Hematopoietic multipotent progenitor cell treated with erythropoietin and hydrocortisone succinate and interleukin-3 and kit ligand, for 15 days (in vitro differentiated cells): Measurements from ENCODE around the gene BICD1.

Experiments
- DNase-seq: peaks from one replicate; pipeline ENCODE4 v3.0.0-alpha.2; 2015; ENCODE audit warnings: low spot score

BICD1 gene

DNA sequence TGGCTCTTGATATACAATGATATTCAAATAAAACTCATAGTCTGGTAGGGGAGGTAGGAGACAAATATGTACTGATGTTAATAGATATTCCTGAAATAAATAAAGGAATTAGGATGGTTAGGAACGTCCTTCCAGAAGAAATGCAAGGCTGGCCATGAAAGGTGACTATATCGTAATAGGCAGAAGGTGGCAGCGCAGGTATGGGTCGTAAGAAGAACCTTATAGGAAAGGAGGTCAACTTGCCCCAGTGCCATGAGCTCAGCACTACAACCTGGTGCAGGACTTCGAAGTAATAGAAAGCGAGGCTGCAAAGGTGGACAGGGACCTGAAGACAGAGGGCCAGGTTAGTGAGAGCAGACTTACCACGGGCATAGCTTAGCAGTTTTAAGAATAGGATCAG, 237.4 kb downstream of the BICD1 start:
- DNase-seq = no peak

DNA sequence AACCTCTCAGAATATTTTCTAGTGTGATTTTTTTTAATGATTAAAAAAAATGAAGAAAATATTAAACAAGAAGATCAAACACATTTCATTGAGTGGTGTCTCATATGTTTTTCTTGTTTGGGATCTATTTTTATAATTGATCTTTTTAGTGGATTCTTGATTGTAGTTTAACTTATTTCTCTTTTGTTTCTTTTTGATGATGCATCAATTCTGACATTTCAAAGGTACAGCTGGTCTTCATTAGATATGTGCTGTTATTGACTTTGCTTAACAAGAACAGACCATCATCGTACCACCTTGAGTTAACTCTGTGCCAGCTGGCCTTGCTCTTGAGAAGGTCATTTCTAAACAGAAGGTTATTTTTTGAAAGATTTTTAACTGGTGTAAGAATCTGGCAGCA, 246.9 kb downstream of the BICD1 start:
- DNase-seq = no peak

DNA sequence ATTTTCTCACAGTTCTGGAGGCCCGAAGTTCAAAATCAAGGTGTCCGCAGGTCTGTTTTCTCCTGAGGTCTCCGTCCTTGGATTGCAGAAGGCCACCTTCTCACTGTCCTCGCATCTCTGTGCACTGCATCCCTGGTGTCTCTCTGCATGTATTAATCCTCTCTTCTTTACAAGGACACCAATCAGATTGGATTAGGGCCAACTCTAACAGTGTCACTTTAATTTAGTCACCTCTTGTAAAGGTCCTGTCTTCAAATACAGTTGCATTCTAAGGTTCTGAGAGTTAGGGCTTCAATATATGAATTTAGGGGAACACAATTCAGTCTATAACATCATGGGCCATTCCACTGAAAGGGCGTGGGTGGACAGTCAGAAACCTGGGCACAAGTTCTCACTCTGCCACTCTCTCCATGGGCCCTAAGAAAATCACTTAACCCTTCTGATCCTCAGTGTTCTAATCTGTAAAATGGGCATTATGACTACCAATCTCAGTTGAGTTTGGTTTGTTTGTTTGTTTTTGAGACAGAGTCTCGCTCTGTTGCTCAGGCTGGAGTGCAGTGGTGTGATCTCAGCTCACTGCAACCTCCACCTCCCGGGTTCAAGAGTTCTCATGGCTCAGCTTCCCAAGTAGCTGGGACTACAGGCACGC, 251.1 kb downstream of the BICD1 start:
- no peak for DNase-seq

DNA sequence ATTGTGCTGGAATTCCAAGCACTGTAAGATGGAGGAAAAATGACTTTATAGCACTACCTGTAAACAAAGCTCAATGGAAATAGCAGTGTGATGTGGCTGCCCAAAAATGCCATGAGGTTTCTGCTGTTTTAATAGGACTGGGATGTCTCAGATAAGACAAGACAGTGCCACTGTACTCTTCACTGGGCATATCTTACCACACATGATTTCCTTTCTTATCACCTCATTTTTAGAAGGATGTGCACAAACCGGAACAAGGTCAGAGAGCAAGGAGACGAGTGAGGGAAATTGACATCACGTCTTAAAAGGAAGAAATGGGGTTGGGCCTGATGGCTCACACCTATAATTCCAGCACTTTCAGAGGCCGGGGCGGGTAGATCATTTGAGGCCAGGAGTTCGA, 254.3 kb downstream of the BICD1 start:
- DNase-seq = no peak

DNA sequence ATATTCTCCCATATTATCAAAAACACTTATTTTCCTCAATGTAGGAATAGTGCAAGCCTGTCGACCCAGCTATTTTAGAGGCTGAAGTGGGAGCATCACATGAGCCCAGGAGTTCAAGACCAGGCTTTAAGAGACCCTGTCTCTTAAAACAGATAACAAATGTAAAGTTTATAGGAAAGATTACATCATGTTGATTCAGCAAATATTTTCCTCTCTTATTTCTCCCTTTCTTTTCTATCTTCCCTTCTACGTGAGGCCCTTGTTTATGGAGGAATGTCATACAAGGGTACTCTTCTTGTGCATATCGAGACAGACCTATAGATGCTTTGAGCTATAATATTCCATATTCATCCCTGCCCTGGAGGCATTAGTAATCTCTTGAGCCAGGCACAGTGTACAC, 256.2 kb downstream of the BICD1 start:
- no peak for DNase-seq

DNA sequence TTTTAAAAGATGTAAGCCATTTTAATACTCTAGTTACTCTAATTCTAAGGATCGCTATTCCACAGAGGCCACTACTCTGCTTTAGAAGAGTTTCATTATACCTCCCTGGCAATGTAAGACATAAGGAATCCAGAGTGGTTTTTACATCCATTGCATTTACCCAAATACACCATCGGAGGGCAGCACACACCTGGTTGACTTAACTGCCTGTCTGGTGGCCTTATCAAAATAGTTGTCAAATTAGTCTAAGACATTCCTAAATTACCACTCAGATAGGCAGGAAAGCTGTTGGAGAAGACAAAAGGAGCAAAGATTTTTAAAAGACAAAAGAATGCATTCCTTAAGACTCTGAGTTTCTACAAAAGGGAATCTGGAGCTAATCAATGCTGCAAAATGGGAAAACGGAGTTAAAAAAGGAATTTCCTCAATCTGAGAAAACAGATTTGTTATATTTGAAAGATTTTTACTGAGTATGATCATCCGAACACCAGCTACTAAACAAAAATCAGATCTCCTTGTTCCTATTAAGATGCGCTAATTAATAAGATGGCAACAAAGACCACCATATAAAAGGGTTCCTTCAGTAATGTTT, 258.9 kb downstream of the BICD1 start:
- DNase-seq = peak; percentile 57

DNA sequence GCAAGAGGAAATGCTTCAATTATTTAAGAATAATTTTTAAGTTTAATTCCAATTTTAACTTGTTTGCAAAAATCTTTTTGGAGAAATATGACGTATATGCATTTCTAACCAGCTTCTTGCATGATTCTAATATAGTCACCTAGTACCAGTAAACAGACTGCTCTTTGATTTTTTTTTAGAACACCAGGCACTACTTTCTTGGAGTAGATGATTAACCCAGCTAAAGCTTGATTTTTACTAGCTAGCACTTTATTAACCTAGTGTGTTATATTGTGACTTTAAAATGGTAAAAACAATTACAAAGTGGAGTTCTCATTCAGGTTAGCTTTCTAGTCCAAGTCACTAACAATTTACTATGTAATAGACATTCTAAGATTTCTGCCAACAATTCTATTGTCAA, 260.1 kb downstream of the BICD1 start:
- no peak for DNase-seq

DNA sequence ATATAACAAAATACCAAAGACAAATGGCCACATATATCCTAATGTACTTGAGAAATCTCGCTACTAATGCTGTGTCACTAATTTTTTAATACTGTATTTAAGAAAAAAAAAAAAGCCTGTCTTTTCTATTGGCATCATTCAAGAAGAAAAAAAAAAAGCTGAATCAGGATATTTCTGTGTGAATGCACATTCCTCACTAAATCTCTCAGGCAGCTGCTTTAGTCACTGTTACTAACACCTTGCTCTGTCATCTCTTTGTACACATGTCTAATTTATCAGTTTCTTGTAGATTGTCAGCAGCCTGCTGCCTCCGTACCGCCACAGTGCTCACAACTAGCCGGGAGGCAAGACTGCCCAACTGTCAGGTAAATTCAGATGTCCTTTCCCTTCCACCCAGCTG, 260.7 kb downstream of the BICD1 start:
- DNase-seq = no peak

DNA sequence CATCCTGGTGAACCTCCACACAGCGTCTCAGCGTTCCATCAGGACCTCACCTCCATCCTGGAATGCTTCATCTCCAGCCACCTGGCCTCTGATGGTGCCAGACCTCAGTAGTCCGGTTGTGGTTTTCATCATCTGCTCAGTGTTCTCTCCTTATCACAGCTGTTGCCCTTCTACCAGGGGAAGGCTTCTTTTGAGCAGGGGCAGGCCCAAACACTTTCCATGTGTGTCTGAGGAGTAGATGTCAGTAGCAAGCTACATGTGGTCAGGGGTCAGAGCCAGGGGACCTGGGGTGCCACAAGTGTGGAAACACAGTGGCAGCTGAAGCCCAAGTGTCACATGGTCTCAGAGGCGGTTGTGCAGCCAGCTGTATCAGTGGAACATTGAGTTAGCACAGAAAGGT, 262.6 kb downstream of the BICD1 start:
- no peak for DNase-seq

DNA sequence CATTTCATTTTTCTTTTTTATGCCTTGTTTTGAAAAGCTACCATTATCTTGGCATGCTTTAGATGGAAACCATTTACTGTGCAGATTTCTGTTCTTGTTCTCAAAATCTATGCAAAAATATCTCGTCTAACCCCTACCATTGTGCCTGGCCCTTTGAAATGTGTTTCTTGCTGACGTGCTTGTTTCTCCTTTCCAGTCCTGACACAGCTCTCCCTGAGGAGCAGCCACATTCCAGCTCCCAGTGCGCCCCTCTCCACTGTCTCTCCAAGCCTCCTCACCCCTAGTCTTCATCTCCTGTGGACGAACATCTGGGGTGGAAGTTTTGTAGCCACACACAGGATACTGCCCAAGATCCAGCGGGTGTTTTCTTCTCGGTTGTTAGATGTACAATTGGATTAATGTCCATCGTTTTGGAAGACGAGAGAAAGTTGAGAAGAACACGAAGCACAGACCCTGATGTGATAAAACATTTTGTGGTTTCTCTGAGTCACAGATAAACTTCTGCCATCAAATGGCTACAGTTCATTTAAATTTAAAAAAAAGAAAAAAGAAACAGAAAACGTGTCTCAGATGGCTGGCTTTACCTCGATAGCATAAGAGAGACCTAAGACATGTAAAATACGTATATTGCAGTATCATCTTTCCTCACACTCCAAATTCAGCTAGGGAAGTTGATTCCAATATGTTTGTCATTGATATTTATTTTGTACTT, 270.9 kb downstream of the BICD1 start:
- DNase-seq = no peak

DNA sequence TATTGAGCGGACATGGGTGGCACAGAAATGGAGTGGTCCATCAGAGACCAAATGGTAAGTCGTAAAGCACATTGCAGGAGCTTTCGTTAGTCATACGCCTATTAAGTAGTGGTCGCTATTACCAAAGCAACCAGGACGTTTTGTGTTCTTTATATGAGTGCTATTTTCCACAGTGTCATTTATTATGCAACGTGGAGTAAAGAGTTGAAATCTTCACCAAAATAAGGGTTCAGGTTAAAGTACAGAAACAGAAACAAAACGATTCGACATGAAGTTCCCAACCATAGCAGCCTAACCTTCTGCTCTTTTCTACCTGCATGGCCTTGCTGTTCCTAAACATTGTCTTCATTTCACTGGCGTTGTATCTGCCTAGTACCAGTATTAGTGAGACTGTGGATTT, 272.6 kb downstream of the BICD1 start:
- DNase-seq = no peak

DNA sequence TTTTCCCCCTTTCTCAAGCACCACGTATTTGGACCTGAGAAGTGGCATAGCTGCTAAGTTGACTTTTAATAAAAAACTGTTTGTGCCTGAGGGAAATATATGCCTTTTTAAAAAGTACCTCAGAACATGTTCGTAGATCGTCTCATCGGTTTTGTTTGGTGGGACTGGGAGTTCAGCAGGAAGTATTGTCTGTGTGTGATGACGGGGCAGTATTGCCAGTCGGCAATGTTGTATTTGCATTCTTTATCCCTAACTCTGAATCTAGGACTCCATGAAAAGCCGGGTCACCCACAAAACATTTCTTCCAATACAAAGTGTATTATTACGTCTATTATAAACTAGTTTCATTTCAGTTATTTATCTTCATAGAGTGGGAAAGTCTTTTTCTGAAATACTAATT, 273.0 kb downstream of the BICD1 start:
- DNase-seq = no peak

DNA sequence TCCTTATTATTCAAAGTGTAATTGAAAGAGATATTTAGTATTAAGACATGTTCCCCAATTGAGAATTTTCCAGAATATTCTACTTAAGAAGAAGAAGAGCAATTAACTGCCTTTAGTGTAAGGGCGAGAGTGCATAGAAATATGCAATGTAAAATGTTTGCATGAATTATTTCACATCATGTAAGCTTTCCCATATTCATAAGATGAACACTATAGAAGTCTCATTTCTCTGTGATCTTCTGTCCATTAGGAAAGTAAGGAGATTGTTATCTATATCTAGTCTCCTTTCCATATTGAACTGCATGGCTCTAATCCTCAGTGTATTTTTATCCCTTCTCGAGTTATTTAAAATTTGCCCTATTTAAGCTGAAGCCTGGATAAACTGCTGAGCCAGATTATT, 275.6 kb downstream of the BICD1 start:
- DNase-seq = no peak

DNA sequence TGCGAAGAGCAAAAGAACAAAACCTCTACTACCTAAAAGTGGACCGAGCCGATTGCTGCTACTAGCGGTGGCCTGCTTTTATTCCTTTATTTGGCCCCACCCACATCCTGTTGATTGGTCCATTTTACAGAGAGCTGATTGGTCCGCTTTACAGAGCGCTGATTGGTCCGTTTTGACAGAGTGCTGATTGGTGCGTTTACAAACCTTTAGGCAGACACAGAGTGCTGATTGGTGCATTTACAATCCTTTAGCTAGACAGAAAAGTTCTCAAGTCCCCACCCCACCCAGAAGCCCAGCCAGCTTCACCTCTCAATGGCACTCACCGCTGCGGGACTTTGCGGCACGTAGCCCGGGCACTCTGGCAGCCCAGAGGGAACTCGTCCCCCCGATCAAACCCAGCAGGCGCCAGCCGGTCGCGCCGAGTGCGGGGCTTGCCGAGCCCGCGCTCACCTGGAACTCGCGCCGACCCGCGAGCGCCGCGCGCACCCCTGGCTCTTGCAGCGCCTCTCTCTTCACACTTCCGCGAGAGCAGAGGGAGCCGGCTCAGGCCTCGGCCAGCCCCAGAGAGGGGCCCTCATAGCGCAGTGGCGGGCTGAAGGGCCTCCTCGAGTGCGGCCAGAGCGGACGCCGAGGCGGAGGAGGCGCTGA, 284.0 kb downstream of the BICD1 start:
- DNase-seq = no peak

DNA sequence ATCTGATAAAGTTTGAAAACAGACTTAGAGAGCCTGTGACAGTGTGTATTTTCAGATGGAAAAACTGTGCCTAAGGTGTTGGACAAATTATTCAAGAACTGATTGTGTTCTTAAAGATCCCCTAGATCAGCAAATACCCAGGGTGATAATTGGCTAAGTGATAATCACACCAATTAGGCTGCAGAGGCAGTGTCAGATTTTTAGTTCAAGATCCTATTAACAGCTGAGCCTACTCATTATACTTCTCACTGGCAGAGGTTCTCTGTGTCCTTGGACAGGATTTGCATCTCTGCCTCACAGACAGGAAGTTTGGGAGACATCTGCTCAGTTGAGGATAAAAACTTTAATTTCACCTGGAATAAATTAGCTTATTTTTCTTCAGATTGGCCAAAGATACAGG, 288.4 kb downstream of the BICD1 start:
- no peak for DNase-seq

DNA sequence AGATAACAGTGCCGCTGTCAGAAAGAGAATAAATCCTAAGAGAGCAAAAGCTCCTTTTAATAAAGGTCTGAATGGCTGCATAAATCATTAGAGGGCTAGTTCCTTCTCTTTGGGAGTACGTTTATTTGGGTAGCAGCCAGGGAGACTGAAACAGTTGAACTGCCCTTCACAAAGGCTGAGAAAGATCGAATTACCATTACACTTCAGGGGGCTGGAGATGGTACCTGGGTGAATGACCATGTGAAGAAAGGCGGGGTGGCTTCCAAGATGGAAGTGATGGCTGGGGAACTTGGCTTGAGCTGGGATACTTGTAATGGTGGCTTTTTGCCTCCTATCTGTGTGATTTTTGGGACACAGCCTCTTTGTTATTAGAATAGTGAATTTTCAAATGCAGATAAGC, 291.0 kb downstream of the BICD1 start:
- DNase-seq = no peak

DNA sequence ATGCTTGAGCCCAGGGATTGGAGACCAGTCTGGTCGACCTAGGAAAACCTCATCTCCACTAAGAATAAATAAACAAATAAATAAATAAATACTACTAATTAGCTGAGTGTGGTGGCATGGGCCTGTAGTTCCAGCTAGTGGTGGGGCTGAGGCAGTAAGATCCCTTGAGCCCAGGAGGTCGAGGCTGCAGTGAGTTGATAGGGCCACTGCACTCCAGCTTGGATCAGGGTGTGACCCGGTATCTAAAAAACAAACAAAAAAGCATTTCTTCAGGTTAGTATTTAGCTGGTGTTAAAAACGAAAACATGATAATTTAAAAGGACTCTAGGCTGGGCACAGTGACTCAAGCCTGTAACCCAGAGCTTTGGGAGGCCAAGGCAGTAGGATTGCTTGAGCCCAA, 291.5 kb downstream of the BICD1 start:
- DNase-seq = no peak

DNA sequence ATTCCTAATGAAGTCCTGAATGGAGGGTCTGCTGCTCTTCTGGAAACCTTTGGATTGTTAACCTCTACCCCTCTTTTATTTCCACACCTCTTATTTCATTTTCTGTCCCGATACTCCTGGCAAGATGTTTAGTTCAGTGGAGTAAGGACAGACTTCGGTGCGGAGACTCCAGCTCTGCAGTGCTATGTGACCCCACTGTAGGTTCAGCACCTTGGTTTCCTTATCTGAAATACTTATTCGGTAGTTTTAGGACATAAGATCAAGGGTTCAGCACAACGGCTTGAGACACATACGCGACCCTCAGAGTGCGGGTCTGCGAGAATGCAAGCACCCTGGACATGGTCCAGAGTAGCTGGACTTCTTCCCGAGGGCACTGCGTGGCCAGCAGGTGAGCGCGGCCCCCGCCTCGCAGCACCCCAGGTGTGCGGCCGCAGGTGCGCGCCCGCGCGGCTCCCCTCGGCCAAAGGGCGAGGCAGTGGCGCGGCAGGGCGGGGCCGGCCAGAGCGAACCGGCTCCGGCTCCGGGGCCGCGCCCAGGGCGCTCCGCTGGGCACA, 292.2 kb downstream of the BICD1 start:
- DNase-seq = no peak

DNA sequence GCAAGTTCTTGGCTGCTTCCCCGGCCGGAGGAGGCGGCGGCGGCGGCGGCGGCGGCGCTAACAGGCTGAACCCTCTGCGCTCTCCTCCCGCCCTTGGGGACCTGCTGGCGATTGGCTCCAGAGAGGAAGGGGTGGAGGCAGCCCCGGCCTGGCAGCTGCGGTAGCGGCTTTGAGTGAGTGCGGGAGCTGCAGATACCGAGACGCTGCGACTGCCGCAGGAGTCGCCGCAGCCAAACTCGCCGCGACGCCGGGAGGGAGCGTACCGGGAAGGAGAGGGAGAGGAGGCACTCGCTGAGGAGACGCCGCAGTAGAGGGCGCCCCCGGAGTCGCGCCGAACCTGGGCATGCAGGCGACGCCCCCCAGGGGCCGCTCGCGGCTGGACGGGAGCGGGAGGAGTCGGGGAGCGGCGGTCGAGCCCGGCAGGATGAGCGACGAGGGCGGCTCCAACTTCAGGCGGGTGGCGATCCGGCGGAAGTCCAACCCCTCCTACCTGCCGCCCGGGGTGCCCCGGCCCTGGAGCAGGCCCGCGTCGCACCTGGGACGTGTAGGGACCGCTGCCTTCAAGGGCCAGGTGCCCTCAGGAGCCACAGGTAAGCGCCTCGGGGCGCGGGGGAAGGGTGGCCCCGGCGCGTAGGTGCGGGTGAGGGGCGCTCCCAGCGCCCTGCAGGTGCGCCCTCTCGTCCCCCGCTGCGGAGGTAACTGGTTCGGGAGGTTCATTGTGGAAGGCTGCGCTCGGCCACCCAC, 292.9 kb downstream of the BICD1 start, which contains the start of gene FGD4:
TSS of gene FGD4 (plus strand) at position 189 of the 744 bp plus-strand sequence.
- DNase-seq = peak; percentile 71

DNA sequence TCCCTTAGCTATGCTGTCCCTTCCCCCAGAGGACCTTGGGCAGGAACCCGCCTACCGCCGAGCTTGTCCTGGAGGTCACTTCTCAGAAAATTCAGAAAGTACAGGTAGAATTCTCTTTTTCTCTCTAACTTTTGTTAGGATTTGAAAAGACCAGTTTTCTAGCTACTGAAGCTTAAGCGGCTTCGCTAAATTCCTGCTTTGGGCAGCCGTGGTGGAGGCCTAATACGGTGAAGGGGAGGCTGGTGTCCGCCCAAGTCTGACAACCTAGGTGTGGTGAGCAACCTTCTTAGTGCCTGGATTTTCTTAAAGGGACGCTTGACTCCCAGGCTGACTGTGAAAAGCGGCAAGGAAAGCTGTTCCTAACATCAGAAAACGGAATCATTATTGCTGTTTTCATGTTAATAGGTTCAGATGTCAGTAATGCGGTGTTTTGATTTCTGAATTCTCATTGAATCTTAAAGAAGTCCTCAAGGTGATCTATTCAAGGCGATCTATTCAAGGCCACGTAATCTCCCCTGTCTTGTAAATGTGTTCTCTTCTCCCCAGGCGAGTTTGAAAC, 293.5 kb downstream of the BICD1 start:
- no peak for DNase-seq

DNA sequence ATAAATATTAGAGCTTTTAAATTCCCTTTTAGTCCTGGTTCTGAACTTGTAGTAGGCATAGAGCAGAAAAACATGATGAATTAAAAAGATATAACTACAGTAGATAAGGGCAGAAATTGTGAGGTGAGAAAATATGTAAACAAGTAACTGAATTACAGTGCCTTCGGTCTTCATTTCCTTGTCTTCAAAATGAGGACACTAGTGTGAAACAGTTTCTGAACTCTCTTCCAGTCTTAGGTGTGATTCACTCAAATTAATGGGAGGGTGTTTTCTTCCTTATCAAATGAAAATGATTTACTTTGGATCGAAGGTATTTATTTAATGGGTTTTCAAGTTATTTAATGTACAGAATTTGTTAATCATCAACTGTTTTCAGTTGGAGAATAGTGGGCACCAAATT, 294.2 kb downstream of the BICD1 start:
- DNase-seq = no peak

DNA sequence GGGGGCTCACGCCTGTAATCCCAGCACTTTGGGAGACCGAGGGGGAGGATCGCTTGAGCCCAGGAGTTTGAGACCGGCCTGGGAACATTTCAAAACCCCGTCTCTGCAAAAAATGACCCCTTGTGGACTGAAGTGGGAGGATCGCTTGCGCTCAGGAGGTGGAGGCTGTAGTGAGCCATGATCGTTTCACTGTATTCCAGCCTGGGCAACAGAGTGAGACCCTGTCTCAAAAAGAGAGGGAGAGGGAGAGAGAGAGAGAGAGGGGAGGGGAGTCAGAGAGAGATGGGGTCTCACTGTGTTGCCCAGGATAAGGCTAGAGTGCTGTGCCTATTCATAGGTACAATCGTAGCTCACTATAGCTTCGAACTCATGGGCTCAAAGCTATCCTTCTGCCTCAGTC, 295.5 kb downstream of the BICD1 start:
- no peak for DNase-seq
